Measurements from ENCODE around the gene ERICH6.

ERICH6 gene

DNA sequence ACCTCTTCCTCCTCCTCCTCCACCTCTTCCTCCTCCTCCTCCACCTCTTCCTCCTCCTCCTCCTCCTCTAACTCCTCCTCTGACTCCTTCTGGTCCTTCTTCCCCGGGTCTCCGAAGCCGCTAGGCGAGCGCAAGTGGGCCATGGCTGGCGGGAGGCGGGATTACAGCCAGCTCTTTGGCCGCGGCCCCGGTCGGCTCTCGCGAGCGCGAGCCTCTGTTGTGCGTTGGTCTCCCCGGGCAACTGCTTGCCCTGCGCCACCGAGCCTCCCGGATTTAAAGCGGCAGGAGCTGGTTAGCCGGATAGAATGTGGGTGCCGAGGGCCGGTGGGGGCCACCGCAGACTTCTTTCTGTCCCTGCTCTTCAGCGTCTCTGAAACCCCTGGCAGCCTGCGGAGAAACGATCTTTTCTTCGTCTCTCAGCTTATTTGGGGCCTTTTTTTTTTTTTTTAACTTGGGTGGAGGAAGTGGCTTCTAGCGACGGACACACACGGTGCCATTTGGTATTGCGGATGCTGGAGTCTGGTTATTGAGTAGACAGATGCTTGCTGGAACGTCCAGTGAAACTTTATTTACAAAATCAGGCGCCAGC lies at the start of gene ERICH6:
Gene ERICH6, minus strand, starts transcription at position 165 of the 589 bp plus-strand sequence. Its CDS starts 22 bp downstream, at position 143.
- peak; percentile 92 to 93 for DNase-seq
- no peak for TF ChIP-seq GATA1 (IDR thresholded peaks at IDR 0.05; ENCODE audit: low read depth, low read length)
- TF ChIP-seq POLR2A (IDR thresholded peaks at IDR 0.05; ENCODE audit: low read length) = peak; percentile 60

DNA sequence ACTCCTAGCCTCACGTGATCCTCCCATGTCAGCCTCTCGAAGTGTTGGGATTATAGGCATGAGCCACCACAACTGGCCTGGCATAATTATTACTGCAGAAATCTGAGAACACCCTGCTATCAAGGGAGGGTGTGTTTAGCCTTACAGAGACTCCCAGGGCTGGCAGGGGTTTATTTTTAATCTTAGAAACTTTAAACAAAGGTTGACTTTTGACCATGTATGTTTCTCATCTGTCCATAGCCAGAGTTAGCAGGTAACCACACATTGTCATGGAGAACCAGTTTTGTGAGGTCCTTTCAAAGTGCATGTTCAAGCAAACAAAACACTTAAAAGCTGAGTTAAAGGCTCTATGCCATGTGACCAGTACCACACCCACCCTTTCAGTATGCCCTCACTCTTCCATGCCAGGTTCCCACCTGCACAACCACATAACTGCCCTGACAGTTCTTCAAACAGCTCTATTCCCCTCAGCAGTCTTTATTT lies 48.1 kb upstream of the ERICH6 start:
- peak; percentile 3 for TF ChIP-seq POLR2A (IDR thresholded peaks at IDR 0.05; ENCODE audit: low read length)
- TF ChIP-seq GATA1 (IDR thresholded peaks at IDR 0.05; ENCODE audit: low read depth, low read length) = no peak
- DNase-seq = peak in 1 of 2 experiments; percentile 36

DNA sequence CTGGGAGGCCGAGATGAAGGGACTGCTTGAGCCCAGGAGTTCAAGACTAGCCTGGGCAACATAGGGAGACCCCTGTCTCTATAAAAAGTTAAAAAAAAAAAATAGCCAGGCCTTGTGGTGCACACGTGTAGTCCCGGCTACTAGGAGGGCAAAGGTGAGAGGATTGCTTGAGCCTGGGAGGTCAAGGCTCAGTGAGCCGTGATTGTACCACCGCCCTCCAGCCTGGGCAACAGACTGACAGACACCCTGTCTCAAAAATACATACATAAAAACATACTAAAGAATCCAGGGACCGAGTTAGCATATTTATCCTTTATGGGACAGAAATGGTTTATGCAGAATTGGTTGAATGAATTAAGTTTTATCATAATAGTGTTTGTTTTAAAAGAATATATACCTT lies 45.5 kb upstream of the ERICH6 start:
- no peak for DNase-seq
- TF ChIP-seq GATA1 (IDR thresholded peaks at IDR 0.05; ENCODE audit: low read depth, low read length) (no peak), POLR2A (IDR thresholded peaks at IDR 0.05; ENCODE audit: low read length) (no peak)

DNA sequence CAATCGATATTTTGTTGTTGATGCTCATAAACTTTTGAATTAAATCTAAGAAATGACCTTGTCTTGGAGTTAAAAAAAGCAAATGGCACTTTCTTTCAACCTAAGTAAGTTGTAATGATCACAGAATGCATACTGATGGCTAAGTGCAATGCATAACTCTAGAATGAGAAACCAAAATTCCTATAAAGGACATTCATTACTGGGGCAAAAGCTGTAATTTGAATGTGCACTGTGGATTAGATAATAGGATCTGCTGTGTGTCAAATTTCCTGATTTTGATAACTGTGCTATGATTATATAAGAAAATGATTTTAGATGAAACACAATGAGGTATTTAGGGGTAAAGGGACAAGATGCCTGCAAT lies 44.9 kb upstream of the ERICH6 start:
- TF ChIP-seq GATA1 (IDR thresholded peaks at IDR 0.05; ENCODE audit: low read depth, low read length) (no peak), POLR2A (IDR thresholded peaks at IDR 0.05; ENCODE audit: low read length) (no peak)
- DNase-seq = no peak

DNA sequence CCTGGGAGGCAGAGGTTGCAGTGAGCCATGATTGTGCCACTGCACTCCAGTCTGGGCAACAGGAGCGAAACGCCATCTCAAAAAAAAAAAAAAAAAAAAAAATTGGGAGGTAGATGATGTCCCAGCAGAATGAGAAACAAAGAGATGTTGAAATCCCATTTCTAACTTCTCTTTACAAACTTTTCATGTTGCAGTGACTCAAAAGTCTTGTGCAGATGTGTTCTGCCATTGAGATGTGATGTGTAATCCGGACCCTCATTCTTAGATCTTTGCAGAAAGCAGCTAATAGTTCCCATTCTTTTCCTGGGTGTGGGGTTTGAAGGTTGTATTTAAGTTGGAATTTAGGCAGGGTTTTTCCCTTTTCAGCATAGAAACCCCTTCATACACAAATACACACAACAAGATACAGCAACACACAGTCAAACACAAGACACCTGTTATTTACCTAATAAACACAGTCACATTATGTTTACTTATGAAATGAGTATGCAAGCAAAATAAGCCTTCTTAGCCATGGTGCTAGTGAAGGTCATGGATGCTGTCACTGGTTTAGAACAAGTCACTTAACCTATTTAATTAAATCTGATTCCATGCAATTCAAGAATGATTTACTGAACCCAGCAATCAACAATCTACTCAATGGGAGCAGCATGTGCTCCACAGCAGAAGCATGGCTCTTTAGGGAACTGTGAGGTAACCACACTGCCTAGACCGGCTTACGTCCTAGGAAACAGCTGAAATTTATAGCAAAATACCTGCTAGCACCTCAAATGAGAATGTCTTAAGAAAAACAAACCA lies 44.4 kb upstream of the ERICH6 start:
- TF ChIP-seq POLR2A (IDR thresholded peaks at IDR 0.05; ENCODE audit: low read length) (no peak), GATA1 (IDR thresholded peaks at IDR 0.05; ENCODE audit: low read depth, low read length) (no peak)

DNA sequence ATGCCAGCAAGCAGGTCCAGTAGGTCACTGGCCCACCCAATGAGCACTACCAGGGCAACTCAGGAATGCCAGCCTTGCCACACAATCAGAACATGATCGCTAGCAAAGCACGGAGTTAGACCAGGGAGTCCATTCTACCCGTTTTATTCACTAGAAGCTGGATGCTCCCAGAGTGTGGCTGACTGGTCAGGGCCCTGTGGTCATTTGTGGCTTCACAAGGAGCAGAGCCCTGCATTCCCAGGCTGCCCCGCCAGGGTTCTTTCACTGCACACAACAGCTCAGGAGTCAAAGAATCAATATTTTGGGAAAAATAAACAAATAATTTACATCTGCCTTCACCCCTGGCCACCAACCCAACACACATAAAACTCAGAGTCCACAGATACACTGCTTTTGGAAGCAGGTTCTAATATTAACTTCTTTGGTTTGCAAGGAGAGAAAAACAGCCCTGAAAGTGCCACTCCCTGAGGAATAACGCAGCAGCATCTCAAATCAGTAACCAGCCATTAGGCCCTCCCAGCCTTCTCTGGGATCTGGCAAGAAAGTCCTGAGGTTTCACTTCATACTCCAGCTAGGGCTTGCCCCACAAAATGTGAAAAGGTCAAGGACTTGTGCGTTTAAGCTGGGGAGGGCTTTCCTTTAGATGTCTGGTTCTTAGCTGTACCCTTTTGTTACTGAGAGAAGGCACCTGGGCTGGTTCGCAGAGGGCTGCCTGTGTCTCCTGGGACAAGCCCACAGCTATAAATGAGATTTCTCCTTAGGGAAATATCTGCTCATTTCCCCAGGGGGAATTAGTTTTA lies 43.3 kb upstream of the ERICH6 start:
- DNase-seq = no peak
- TF ChIP-seq POLR2A (IDR thresholded peaks at IDR 0.05; ENCODE audit: low read length) = no peak
- no peak for TF ChIP-seq GATA1 (IDR thresholded peaks at IDR 0.05; ENCODE audit: low read depth, low read length)

More for the DNA sequence above, 44.4 kb upstream of the ERICH6 start:
- peak in 1 of 2 experiments; percentile 23 for DNase-seq

DNA sequence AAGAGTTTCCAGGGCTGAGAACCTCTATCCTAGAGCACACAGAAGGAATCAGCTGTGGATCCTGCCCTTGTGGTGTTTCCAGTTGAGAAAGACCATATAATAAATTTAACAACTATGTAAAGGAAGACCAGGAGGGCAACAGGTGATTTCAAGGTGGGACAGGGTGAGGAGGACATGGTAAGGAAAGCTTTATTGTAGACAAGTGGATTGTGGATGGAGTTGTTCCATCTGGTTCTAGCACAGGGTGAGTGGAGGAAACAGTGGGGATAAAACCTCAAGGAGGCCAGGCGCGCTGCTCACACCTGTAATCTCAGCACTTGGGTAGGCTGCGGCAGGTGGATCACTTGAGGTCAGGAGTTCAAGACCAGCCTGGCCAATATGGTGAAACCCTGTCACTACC lies 42.1 kb upstream of the ERICH6 start:
- DNase-seq = no peak
- no peak for TF ChIP-seq GATA1 (IDR thresholded peaks at IDR 0.05; ENCODE audit: low read depth, low read length)

DNA sequence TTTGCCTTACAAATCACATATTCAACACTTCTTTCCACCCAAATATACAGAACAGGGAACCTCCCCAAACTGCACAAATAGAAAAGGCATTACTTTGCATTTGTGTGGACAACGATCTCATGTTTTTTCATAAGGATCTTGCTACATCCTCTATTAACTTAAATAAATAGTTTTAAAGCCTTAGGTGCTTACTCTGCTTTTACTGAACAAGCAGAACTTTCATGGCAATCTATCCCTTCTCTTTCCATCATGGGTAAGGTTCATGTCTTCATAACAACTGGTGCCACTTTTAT lies 41.1 kb upstream of the ERICH6 start:
- DNase-seq = no peak
- TF ChIP-seq POLR2A (IDR thresholded peaks at IDR 0.05; ENCODE audit: low read length) = no peak
- TF ChIP-seq GATA1 (IDR thresholded peaks at IDR 0.05; ENCODE audit: low read depth, low read length) = no peak

DNA sequence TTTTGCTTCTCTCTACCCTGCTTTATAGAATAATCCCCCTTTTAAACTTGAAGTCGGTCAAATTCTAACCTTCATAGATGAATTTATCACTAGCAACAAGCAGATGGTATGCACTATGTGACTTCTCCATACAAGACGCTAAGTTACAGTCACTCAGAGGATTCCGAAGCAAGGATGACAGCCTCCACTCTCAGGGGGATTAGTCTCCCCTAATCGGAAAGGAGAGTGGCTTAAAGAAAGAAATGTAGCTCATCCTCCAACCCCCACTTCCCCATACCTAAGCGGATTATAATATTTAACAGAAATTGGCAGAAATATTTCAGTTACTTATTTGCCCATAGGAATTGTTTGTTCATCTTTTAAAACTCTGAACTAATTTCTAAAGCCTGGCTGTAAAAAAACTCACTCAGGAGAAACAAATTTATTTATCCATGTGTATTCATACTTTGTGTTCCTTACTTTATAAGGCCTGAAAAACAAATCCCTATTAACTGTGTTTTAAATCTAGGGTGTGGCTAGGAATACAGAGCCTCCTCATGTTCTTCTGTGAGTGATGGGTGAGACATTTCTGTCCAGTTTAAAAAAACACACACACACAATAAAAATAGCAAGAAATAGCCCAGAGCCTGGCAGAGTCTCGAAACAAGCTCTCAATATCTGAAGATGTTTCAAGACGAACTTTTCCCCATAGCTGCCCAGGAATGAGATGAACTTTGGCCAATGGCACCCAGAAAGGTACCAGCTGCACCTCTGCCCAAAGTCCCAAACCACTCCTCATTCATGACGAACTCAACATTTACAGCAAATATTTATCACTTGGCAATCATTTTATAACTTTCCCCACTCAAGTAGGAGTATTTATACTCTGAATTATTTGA lies 40.6 kb upstream of the ERICH6 start:
- no peak for TF ChIP-seq GATA1 (IDR thresholded peaks at IDR 0.05; ENCODE audit: low read depth, low read length)
- peak; percentile 17 for TF ChIP-seq POLR2A (IDR thresholded peaks at IDR 0.05; ENCODE audit: low read length)
- no peak for DNase-seq

DNA sequence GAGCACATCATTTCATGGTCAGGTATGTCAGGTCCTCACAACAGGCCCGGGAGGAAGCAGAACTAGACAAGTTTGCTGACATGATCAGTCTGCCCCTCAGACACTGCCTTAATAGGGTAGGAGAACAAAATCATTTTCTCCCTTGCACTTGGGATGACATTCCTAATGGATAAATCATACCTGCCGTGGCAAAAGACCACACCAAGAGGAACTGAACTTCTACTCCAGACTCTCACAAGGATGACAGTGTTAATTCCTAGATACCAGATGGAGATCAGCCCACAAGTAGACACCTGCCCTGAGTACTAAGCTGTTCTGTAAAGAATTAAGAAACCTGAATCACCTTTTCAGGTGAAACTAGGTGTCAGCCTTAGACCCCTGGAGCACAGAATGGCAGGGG lies 39.8 kb upstream of the ERICH6 start:
- TF ChIP-seq GATA1 (IDR thresholded peaks at IDR 0.05; ENCODE audit: low read depth, low read length) = no peak
- no peak for TF ChIP-seq POLR2A (IDR thresholded peaks at IDR 0.05; ENCODE audit: low read length)
- DNase-seq = no peak

DNA sequence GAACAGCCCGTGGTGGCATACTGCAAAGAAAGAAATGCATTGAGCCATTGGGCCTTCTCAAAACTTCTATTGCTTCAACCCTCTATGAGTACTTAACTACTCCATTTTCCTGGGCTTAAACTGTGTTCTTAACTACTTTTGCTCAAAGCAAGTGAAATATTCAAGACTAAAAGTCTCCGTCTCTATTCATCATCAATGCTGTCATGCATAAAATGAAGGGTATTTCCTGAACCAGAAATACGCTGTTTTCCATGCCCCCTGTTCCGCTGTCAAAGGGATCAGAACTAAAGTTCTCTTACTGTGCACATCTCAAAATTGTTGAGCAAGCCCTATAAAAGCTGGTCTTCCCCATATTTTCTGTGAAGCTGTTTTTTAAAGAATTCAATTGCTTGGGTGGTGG lies 39.0 kb upstream of the ERICH6 start:
- no peak for DNase-seq
- no peak for TF ChIP-seq POLR2A (IDR thresholded peaks at IDR 0.05; ENCODE audit: low read length)
- no peak for TF ChIP-seq GATA1 (IDR thresholded peaks at IDR 0.05; ENCODE audit: low read depth, low read length)

DNA sequence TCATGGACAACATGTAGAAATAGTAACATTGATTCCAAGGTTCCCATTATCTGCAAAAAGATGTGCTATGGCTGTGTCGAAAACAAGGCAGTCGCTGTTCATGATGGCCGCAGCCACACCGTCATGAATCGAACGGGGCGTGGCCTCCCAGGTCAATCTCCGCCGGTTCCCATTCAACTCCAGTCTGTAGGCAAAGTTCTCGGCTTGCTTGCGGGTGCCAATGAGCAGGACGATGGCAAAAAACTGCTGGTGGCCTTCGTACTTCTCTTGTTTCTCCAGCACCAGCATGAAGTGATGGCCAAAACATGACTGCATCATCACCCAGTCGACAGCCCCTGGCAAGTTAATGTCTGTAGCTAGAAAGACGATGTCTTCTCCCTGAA lies 38.4 kb upstream of the ERICH6 start:
- TF ChIP-seq POLR2A (IDR thresholded peaks at IDR 0.05; ENCODE audit: low read length) (no peak), GATA1 (IDR thresholded peaks at IDR 0.05; ENCODE audit: low read depth, low read length) (no peak)
- no peak for DNase-seq

DNA sequence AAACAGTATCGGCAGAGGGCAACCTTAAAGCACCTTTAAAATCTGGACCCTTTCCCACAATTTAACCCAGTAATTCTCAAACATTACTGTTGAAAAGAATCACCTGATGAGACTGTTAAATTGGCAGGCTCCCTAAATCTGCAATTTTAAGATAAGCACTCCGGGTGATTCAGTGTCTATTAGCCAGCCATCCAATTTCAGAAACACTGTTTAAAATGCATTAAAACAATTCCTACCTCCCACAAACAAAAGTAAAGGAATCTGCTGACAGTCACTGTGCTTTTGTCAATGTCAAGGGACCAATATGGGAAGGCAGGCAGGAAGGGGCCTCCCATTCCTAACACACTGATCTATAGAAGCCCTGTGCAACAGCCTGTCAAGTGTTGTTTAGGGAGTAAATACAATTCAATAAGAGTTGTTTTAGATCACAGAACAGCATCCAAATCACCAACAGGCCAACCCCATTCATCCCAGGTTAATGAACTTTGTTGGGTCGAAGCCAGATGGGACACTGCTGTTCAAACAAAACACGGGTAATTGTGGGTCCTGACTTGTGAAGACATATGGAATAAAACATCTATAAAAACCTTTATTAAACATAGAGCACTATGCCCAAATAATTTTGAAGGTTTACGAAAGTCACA lies 37.9 kb upstream of the ERICH6 start:
- DNase-seq = peak; percentile 76
- TF ChIP-seq GATA1 (IDR thresholded peaks at IDR 0.05; ENCODE audit: low read depth, low read length) = no peak
- TF ChIP-seq POLR2A (IDR thresholded peaks at IDR 0.05; ENCODE audit: low read length) = no peak

Data from erythroblast (primary cell).